GM12878 (cell line): Measurements from ENCODE around the gene ANKRD44. TPM values are rescaled to one million over a fixed set of nuclear protein-coding genes. Genes with fewer than 3 reads are reported as not detected.

Source experiments
- ATAC-seq: fragments of 200-7000 bp; cut with Tn5 transposase; 3 replicates; pipeline ENCODE4 v1.9.1; 2020; ENCODE audit warnings: mild to moderate bottlenecking, moderate library complexity
- BruUV-seq: library from RNA; stranded (reverse); fragments of 400-500 nt; replicated peaks from 2 replicates; lab custom pipeline; 2021; lab: Mats Ljungman, UMichigan
- CTCF ChIA-PET: fragments of 300-600 bp; sonication (Branson Sonifier 250); formaldehyde crosslinking; extraction: SDS; loops from one replicate; lab custom pipeline; 2021; ENCODE audit warnings: inconsistent platforms; lab: Yijun Ruan, JAX
- POLR2A ChIA-PET: fragments of 350-600 bp; formaldehyde crosslinking; extraction: SDS; loops from one replicate; lab custom pipeline; 2021; ENCODE audit warnings: inconsistent platforms; lab: Charles Lee
- RAD21 ChIA-PET: fragments of 300-600 bp; sonication (Branson Sonifier 250); formaldehyde crosslinking; loops from one replicate; lab custom pipeline; 2023; ENCODE audit warnings: antibody characterized with exemption; ENCODE audit not compliant: unreplicated experiment; lab: Charles Lee
- SMC1A ChIA-PET: fragments of 300-600 bp; sonication (Branson Sonifier 250); formaldehyde crosslinking; loops from one replicate; lab custom pipeline; 2023; ENCODE audit not compliant: unreplicated experiment, uncharacterized antibody; lab: Charles Lee
- DNase-seq: peaks from one replicate; pipeline ENCODE4 v3.0.0-alpha.2; 2011; ENCODE audit warnings: low read depth, low spot score
- FAIRE-seq: peaks from 3 replicates; lab custom pipeline; 2011; peaks lifted over from hg19 to GRCh38; lab: Jason Lieb, UNC
- H2AFZ ChIP-seq: 2 replicates; pipeline ENCODE4 v1.6.0; 2011; ENCODE audit warnings: low read depth, low read length, control low read depth; ENCODE audit not compliant: control insufficient read depth
- H3K27ac ChIP-seq: 2 replicates; pipeline ENCODE4 v1.5.1; 2011; ENCODE audit warnings: control low read depth; ENCODE audit not compliant: control insufficient read depth, insufficient read depth
- H3K27me3 ChIP-seq, 2 experiments: replicated peaks in 1 of 2; 2 replicates each; pipeline versions ENCODE4 v1.6.0 to v1.6.1; 2011; ENCODE audit warnings: low read length in 1 of 2; ENCODE audit not compliant: control insufficient read depth in 2 of 2, insufficient read depth in 2 of 2
- H3K36me3 ChIP-seq, 2 experiments: 2 replicates each; pipeline ENCODE4 v1.5.1; 2011; ENCODE audit warnings: low read length in 1 of 2; ENCODE audit not compliant: control insufficient read depth in 2 of 2, insufficient read depth in 2 of 2
- H3K4me1 ChIP-seq: 2 replicates; pipeline ENCODE4 v1.6.1; 2011; ENCODE audit warnings: mild to moderate bottlenecking, low read length, moderate library complexity, mixed read lengths; ENCODE audit not compliant: control insufficient read depth, insufficient read depth
- H3K4me2 ChIP-seq: 2 replicates; pipeline ENCODE4 v1.6.0; 2011; ENCODE audit warnings: control low read depth; ENCODE audit not compliant: control insufficient read depth, insufficient read depth
- H3K4me3 ChIP-seq: fragments of 200-600 bp; sonication (generic); 2 replicates; pipeline ENCODE4 v1.5.1; 2016
- H3K79me2 ChIP-seq: 2 replicates; pipeline ENCODE4 v1.6.0; 2011; ENCODE audit warnings: low read length; ENCODE audit not compliant: control insufficient read depth, insufficient read depth
- H3K9ac ChIP-seq: 2 replicates; pipeline ENCODE4 v1.8.0; 2011; ENCODE audit warnings: low read length, control low read depth, mixed read lengths; ENCODE audit not compliant: control insufficient read depth, insufficient read depth
- H3K9me3 ChIP-seq: replicated peaks from 3 replicates; pipeline ENCODE4 v1.5.1; 2011; ENCODE audit warnings: mild to moderate bottlenecking, low read length; ENCODE audit not compliant: control insufficient read depth, insufficient read depth
- H4K20me1 ChIP-seq: 2 replicates; pipeline ENCODE4 v1.6.0; 2011; ENCODE audit not compliant: control insufficient read depth, insufficient read depth
- KDM1A ChIP-seq: fragments of 200-600 bp; sonication (generic); IDR thresholded peaks from 2 replicates; pipeline ENCODE4 v1.6.1; 2016; ENCODE audit warnings: borderline replicate concordance
- KLF5 ChIP-seq: fragments of 450-650 bp; IDR thresholded peaks from 2 replicates; pipeline ENCODE4 v1.6.1; 2014; ENCODE audit warnings: mild to moderate bottlenecking; ENCODE audit not compliant: partially characterized antibody
- LARP7 ChIP-seq: fragments of 450-650 bp; IDR thresholded peaks from 2 replicates; pipeline ENCODE4 v1.6.1; 2017; ENCODE audit warnings: mild to moderate bottlenecking
- MLLT1 ChIP-seq: fragments of 450-650 bp; IDR thresholded peaks from 2 replicates; pipeline ENCODE4 v1.6.1; 2016; ENCODE audit warnings: mild to moderate bottlenecking
- MTA3 ChIP-seq: IDR thresholded peaks from 2 replicates; pipeline ENCODE4 v1.6.1; 2012; ENCODE audit warnings: low read length, inconsistent platforms, borderline replicate concordance
- NBN ChIP-seq: fragments of 450-650 bp; IDR thresholded peaks from 2 replicates; pipeline ENCODE4 v1.6.1; 2016
- NFXL1 ChIP-seq: fragments of 450-650 bp; IDR thresholded peaks from 2 replicates; pipeline ENCODE4 v1.6.1; 2017; ENCODE audit warnings: antibody characterized with exemption, mild to moderate bottlenecking, borderline replicate concordance
- PML ChIP-seq: IDR thresholded peaks from 2 replicates; pipeline ENCODE4 v1.6.1; 2012; ENCODE audit warnings: low read length, inconsistent platforms
- WGBS: methylation state at CpG from one replicate; pipeline ENCODE4 v1.1.6; 2016; ENCODE audit warnings: low lambda C conversion rate; ENCODE audit not compliant: insufficient replicate concordance, insufficient coverage; ENCODE audit errors: missing lambda C conversion rate; 5-methylcytosine and 5-hydroxymethylcytosine counted together
- in situ Hi-C: fragments of 300-500 bp; cut with MboI; formaldehyde crosslinking; loops from 9 replicates; pipeline ENCODE4 v1.14.3; 2018; ENCODE audit warnings: mixed read lengths
- intact Hi-C: fragments of 100-400 bp; cut with micrococcal nuclease; formaldehyde crosslinking; loops from one replicate; pipeline ENCODE4 v1.14.2; 2022; ENCODE audit not compliant: unreplicated experiment
- polyA plus RNA-seq, 11 experiments: library from polyadenylated mRNA; depleted of rRNA in 4 of 11; unstranded in 6 of 11; stranded (reverse) in 5 of 11; fragments of >200 nt; fragmentation: Nextera tagmentation in 4 of 11; fragmentation: Illumina TruSeq in 1 of 11; extraction: Ambion mirVana in 4 of 11; extraction: Trizol in 1 of 11; gene quantifications; 1 replicate in 1 of 11; 2 replicates in 10 of 11; pipeline versions ENCODE4 v1.2.1 to v1.2.3, GENCODE V29; 2011 to 2016; ENCODE audit warnings: inconsistent platforms in 2 of 11, missing spikeins in 2 of 11, low read depth in 1 of 11
- total RNA-seq, 4 experiments: library from RNA; depleted of rRNA in 3 of 4; stranded (reverse); fragments of >200 nt in 3 of 4; fragmentation: Illumina TruSeq in 1 of 4; extraction: Trizol in 1 of 4; gene quantifications; 2 replicates each; pipeline versions ENCODE4 v1.2.1 to v1.2.3, GENCODE V29; 2013 to 2021

The ANKRD44 gene
- total and polyA plus RNA-seq, 10 of the 15 experiments (the other 5 are each of a cell fraction or from before 2014, with no cell fraction given): 19.1 to 99.1 (median 59.6) TPM

GRCh38 chr2:196949116-196949515, 361.5 kb downstream of the ANKRD44 start:
- no peaks in the 10 kb centered on the region for H3K79me2 ChIP-seq
- FAIRE-seq: no peak
- ChIA-PET POLR2A (no interaction called here), SMC1A (no interaction called here), RAD21 (no interaction called here), CTCF (no interaction called here)
- no peaks in the 10 kb centered on the region for H3K9me3 ChIP-seq
- no peak for TF ChIP-seq MLLT1
- no peak for TF ChIP-seq KDM1A
- TF ChIP-seq NFXL1: no peak
- TF ChIP-seq LARP7: no peak
- no peak for TF ChIP-seq KLF5
- TF ChIP-seq MTA3: no peak
- TF ChIP-seq NBN: no peak
- TF ChIP-seq PML: no peak
- no peak overlapping the region for H3K27ac ChIP-seq
- no peaks in the 10 kb centered on the region for H4K20me1 ChIP-seq
- no TSS peak for BruUV-seq
- no peaks in the 10 kb centered on the region for H3K27me3 ChIP-seq
- intact Hi-C loops: no loop called here
- no peak; the same call in 2 of the 3 replicates for ATAC-seq
- 78% methylated on average over 5 of the region's 5 CpGs for WGBS
- no peaks in the 10 kb centered on the region; a peak in 1 of 4 replicates for H3K36me3 ChIP-seq
- no peak overlapping the region for H2AFZ ChIP-seq
- DNase-seq: no peak
- no peak overlapping the region for H3K4me2 ChIP-seq
- no peak overlapping the region for H3K4me3 ChIP-seq
- in situ Hi-C loops: no loop called here
- H3K9ac ChIP-seq: no peak overlapping the region
- H3K4me1 ChIP-seq: no peaks in the 10 kb centered on the region; the same call in 1 of the 2 replicates
